ENCODE measurements around the gene PHF19. TPM values are rescaled to one million over a fixed set of nuclear protein-coding genes. Genes with fewer than 3 reads are reported as not detected.
A peak's percentile ranks its signal among the peaks of the same experiment; 100 is the strongest.

The PHF19 gene
- polyA plus RNA-seq, 1 donor (not counting 4 experiments of a cell fraction or from before 2014, with no cell fraction given) = 11.7 TPM

- dilution Hi-C loops (cut with MboI; ENCODE audit: extremely low pct_ligation_motif_present, low sequenced_read_pairs) = no loop called here
- FAIRE-seq = peak; percentile 57
- peaks cover 44% of the 10 kb centered on the region for H3K79me2 ChIP-seq (ENCODE audit: control insufficient read depth, insufficient read depth, low read length)
These were observed 34.1 kb downstream of the PHF19 start, which contains the start of gene PSMD5 for GRCh38 chr9:120842685-120843485. Gene PSMD5, minus strand, starts transcription at chr9:120842922. Its CDS starts 13 bp downstream, at chr9:120842909.

GRCh38 chr9:120841930-120842684 lies 34.9 kb downstream of the PHF19 start:
- H3K27me3 ChIP-seq (ENCODE audit: control insufficient read depth, extremely low read depth, insufficient read depth, low read length) = no peaks in the 10 kb centered on the region
- H3K36me3 ChIP-seq (ENCODE audit: control insufficient read depth in 2 of 2, extremely low read depth in 1 of 2, insufficient read depth in 2 of 2, low read length in 2 of 2) = peaks cover 2 to 4% of the 10 kb centered on the region in 2 experiments
- peaks cover 50% of the 10 kb centered on the region for H3K79me2 ChIP-seq (ENCODE audit: control insufficient read depth, insufficient read depth, low read length)
- no peaks in the 10 kb centered on the region for H3K9me1 ChIP-seq (ENCODE audit: control insufficient read depth, extremely low read depth, insufficient read depth, low read length)
- no peak for DNase-seq (ENCODE audit: low read depth, low spot score)
- peak overlapping the region; percentile 90 to 99 (median 96) for H3K4me3 ChIP-seq (ENCODE audit: control insufficient read depth in 2 of 3, extremely low read depth in 1 of 3, insufficient read depth in 2 of 3, low read depth in 1 of 3, low read length in 3 of 3)
- FAIRE-seq = no peak
- dilution Hi-C loops (cut with MboI; ENCODE audit: extremely low pct_ligation_motif_present, low sequenced_read_pairs) = no loop called here
- peaks cover 12% of the 10 kb centered on the region for H3K4me1 ChIP-seq (ENCODE audit: control insufficient read depth, extremely low read depth, insufficient read depth, low read length)
- H4K20me1 ChIP-seq (ENCODE audit: control insufficient read depth, extremely low read depth, insufficient read depth, low read length) = no peaks in the 10 kb centered on the region
- peak overlapping the region; percentile 100 for H3K9ac ChIP-seq (ENCODE audit: control insufficient read depth, extremely low read depth, insufficient read depth, low read length)
- peak overlapping the region; percentile 83 for H2AFZ ChIP-seq (ENCODE audit: control insufficient read depth, low read length)
- TF ChIP-seq EZH2 (IDR thresholded peaks at IDR 0.05; ENCODE audit: low read length) (no peak), CTCF (optimal IDR thresholded peaks at IDR 0.05 in 1 of 3, IDR thresholded peaks at IDR 0.05 in 1 of 3, conservative IDR thresholded peaks at IDR 0.05 in 1 of 3; ENCODE audit: extremely low read depth in 1 of 3, insufficient read depth in 2 of 3, low read length in 3 of 3) (no peak)
- H3K4me2 ChIP-seq (ENCODE audit: control insufficient read depth, extremely low read depth, insufficient read depth, low read depth, low read length) = peak overlapping the region; percentile 94
- peak overlapping the region; percentile 94 for H3K27ac ChIP-seq (ENCODE audit: control insufficient read depth, insufficient read depth, low read length)
- H3K9me3 ChIP-seq (ENCODE audit: control insufficient read depth, low read depth, low read length) = no peaks in the 10 kb centered on the region

More at GRCh38 chr9:120842685-120843485, 34.1 kb downstream of the PHF19 start, which contains the start of gene PSMD5:
- peaks cover 12% of the 10 kb centered on the region for H3K4me1 ChIP-seq (ENCODE audit: control insufficient read depth, extremely low read depth, insufficient read depth, low read length)
- peaks cover 2 to 4% of the 10 kb centered on the region in 2 experiments for H3K36me3 ChIP-seq (ENCODE audit: control insufficient read depth in 2 of 2, extremely low read depth in 1 of 2, insufficient read depth in 2 of 2, low read length in 2 of 2)
- no peaks in the 10 kb centered on the region for H3K9me3 ChIP-seq (ENCODE audit: control insufficient read depth, low read depth, low read length)
- H3K27me3 ChIP-seq (ENCODE audit: control insufficient read depth, extremely low read depth, insufficient read depth, low read length) = no peaks in the 10 kb centered on the region
- peak within 1 kb of the TSS; percentile 91 for H2AFZ ChIP-seq (ENCODE audit: control insufficient read depth, low read length)
- DNase-seq (ENCODE audit: low read depth, low spot score) = peak; percentile 98
- peak within 1 kb of the TSS; percentile 94 for H3K27ac ChIP-seq (ENCODE audit: control insufficient read depth, insufficient read depth, low read length)
- peak within 1 kb of the TSS; percentile 90 to 99 (median 96) for H3K4me3 ChIP-seq (ENCODE audit: control insufficient read depth in 2 of 3, extremely low read depth in 1 of 3, insufficient read depth in 2 of 3, low read depth in 1 of 3, low read length in 3 of 3)
- peak within 1 kb of the TSS; percentile 100 for H3K9ac ChIP-seq (ENCODE audit: control insufficient read depth, extremely low read depth, insufficient read depth, low read length)
- peak in 2 of 3 experiments; percentile 11 to 22 for TF ChIP-seq CTCF (optimal IDR thresholded peaks at IDR 0.05 in 1 of 3, IDR thresholded peaks at IDR 0.05 in 1 of 3, conservative IDR thresholded peaks at IDR 0.05 in 1 of 3; ENCODE audit: extremely low read depth in 1 of 3, insufficient read depth in 2 of 3, low read length in 3 of 3)
- no peak for TF ChIP-seq EZH2 (IDR thresholded peaks at IDR 0.05; ENCODE audit: low read length)
- no peaks in the 10 kb centered on the region for H3K9me1 ChIP-seq (ENCODE audit: control insufficient read depth, extremely low read depth, insufficient read depth, low read length)
- H3K4me2 ChIP-seq (ENCODE audit: control insufficient read depth, extremely low read depth, insufficient read depth, low read depth, low read length) = peak within 1 kb of the TSS; percentile 94
- no peaks in the 10 kb centered on the region for H4K20me1 ChIP-seq (ENCODE audit: control insufficient read depth, extremely low read depth, insufficient read depth, low read length)
